HUES6 (cell line): ENCODE results near the gene GALNT5.
"Not testable (repeated sequence)": the region's sequence is repeated elsewhere in the genome, so short reads cannot be mapped to it uniquely, and the experiment has no call there.

ENCODE experiments used
- H3K27ac ChIP-seq: 2 replicates; pipeline ENCODE4 v1.7.0; 2013; ENCODE audit warnings: low read depth, mild to moderate bottlenecking, low read length, inconsistent platforms
- H3K27me3 ChIP-seq: 2 replicates; pipeline ENCODE4 v1.6.1; 2013; ENCODE audit warnings: low read length; ENCODE audit not compliant: control insufficient read depth, insufficient read depth
- H3K36me3 ChIP-seq: 2 replicates; pipeline ENCODE4 v1.6.1; 2013; ENCODE audit warnings: low read length; ENCODE audit not compliant: control insufficient read depth, insufficient read depth
- H3K4me1 ChIP-seq: 2 replicates; pipeline ENCODE4 v1.6.1; 2013; ENCODE audit warnings: low read length; ENCODE audit not compliant: control insufficient read depth, insufficient read depth
- H3K4me3 ChIP-seq: 2 replicates; pipeline ENCODE4 v1.5.1; 2013; ENCODE audit warnings: low read depth, low read length
- H3K9ac ChIP-seq: one replicate; pipeline ENCODE4 v1.6.1; 2013; ENCODE audit warnings: mild to moderate bottlenecking, low read length
- H3K9me3 ChIP-seq: 2 replicates; pipeline ENCODE4 v1.6.1; 2013; ENCODE audit warnings: low read depth, low read length; ENCODE audit not compliant: control insufficient read depth, insufficient read depth

Gene GALNT5, protein sequence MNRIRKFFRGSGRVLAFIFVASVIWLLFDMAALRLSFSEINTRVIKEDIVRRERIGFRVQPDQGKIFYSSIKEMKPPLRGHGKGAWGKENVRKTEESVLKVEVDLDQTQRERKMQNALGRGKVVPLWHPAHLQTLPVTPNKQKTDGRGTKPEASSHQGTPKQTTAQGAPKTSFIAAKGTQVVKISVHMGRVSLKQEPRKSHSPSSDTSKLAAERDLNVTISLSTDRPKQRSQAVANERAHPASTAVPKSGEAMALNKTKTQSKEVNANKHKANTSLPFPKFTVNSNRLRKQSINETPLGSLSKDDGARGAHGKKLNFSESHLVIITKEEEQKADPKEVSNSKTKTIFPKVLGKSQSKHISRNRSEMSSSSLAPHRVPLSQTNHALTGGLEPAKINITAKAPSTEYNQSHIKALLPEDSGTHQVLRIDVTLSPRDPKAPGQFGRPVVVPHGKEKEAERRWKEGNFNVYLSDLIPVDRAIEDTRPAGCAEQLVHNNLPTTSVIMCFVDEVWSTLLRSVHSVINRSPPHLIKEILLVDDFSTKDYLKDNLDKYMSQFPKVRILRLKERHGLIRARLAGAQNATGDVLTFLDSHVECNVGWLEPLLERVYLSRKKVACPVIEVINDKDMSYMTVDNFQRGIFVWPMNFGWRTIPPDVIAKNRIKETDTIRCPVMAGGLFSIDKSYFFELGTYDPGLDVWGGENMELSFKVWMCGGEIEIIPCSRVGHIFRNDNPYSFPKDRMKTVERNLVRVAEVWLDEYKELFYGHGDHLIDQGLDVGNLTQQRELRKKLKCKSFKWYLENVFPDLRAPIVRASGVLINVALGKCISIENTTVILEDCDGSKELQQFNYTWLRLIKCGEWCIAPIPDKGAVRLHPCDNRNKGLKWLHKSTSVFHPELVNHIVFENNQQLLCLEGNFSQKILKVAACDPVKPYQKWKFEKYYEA

GRCh38 chr2:157257312-157258252 lies at the start of gene GALNT5:
Gene GALNT5, plus strand, starts transcription at chr2:157257705. Its CDS starts 378 bp downstream, at chr2:157258083.
- peaks cover 16% of the 10 kb centered on the region for H3K4me1 ChIP-seq
- H3K27me3 ChIP-seq: no peaks in the 10 kb centered on the region
- no peaks in the 10 kb centered on the region for H3K9me3 ChIP-seq
- no peak within 1 kb of the TSS for H3K27ac ChIP-seq
- H3K36me3 ChIP-seq: no peaks in the 10 kb centered on the region
- peak within 1 kb of the TSS; percentile 57 for H3K4me3 ChIP-seq
- H3K9ac ChIP-seq: peak within 1 kb of the TSS; percentile 18

- Histone ChIP-seq H3K36me3 (no peaks in the 10 kb centered on the region), H3K4me3 (no peak overlapping the region), H3K27ac (no peak overlapping the region), H3K9ac (no peak overlapping the region), H3K9me3 (no peaks in the 10 kb centered on the region), H3K4me1 (no peaks in the 10 kb centered on the region), H3K27me3 (no peaks in the 10 kb centered on the region)
These were observed 41.1 kb upstream of the GALNT5 start for GRCh38 chr2:157216286-157216965.

GRCh38 chr2:157217409-157217808 lies 40.1 kb upstream of the GALNT5 start:
- H3K4me3 ChIP-seq: no peak overlapping the region
- no peak overlapping the region for H3K9ac ChIP-seq
- no peaks in the 10 kb centered on the region for H3K9me3 ChIP-seq
- no peaks in the 10 kb centered on the region for H3K27me3 ChIP-seq
- H3K27ac ChIP-seq: no peak overlapping the region
- H3K4me1 ChIP-seq: no peaks in the 10 kb centered on the region
- no peaks in the 10 kb centered on the region for H3K36me3 ChIP-seq

DNA sequence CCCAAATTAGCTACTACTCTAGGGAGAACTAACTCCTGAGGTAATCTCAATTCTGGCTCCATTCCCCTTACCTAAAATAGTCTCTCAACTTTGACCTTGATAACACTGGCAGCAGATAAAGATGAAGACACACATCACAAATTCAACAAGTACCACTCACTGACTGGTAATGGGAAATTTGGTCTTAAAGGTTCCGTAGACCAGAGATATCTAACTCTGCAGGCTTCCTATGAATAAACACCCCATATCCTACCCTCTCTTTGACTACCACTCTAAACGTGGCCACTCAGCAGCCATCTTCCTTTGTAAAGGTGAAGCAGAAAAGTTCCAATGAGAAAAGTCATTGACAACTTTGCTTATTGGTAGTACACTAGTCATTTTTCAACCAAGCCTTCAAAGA lies 38.6 kb upstream of the GALNT5 start:
- Histone ChIP-seq H3K36me3 (no peaks in the 10 kb centered on the region), H3K9me3 (no peaks in the 10 kb centered on the region), H3K4me1 (no peaks in the 10 kb centered on the region)

DNA sequence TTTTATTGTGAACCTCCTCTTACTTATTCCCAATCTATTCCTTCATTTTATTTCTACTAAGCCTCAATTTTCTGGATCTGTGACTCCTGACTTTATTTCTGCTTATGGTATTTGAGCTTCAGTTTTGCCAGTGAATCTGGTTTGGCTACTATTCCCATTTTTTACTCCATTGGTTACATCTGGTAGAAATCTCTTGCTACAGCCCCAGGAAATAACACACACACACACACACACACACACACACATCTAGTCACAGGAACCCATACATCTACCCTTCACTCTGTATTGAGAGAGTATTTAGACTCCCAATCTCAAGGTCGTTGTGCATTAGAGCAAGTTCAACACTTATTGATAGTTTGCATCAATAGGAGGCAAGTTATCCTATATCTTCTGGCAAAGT lies 37.0 kb upstream of the GALNT5 start:
- Histone ChIP-seq H3K9me3 (no peaks in the 10 kb centered on the region), H3K4me3 (no peak overlapping the region), H3K27me3 (no peaks in the 10 kb centered on the region), H3K9ac (no peak overlapping the region), H3K36me3 (no peaks in the 10 kb centered on the region), H3K27ac (no peak overlapping the region), H3K4me1 (no peaks in the 10 kb centered on the region)

More for the DNA sequence above, 38.6 kb upstream of the GALNT5 start:
- Histone ChIP-seq H3K9ac (no peak overlapping the region), H3K4me3 (no peak overlapping the region), H3K27me3 (no peaks in the 10 kb centered on the region), H3K27ac (no peak overlapping the region)

GRCh38 chr2:157221394-157221988 lies 36.0 kb upstream of the GALNT5 start:
- H3K4me3 ChIP-seq: no peak overlapping the region
- H3K4me1 ChIP-seq: no peaks in the 10 kb centered on the region
- H3K27ac ChIP-seq: no peak overlapping the region
- no peak overlapping the region for H3K9ac ChIP-seq
- H3K9me3 ChIP-seq: no peaks in the 10 kb centered on the region
- no peaks in the 10 kb centered on the region for H3K27me3 ChIP-seq
- no peaks in the 10 kb centered on the region for H3K36me3 ChIP-seq

DNA sequence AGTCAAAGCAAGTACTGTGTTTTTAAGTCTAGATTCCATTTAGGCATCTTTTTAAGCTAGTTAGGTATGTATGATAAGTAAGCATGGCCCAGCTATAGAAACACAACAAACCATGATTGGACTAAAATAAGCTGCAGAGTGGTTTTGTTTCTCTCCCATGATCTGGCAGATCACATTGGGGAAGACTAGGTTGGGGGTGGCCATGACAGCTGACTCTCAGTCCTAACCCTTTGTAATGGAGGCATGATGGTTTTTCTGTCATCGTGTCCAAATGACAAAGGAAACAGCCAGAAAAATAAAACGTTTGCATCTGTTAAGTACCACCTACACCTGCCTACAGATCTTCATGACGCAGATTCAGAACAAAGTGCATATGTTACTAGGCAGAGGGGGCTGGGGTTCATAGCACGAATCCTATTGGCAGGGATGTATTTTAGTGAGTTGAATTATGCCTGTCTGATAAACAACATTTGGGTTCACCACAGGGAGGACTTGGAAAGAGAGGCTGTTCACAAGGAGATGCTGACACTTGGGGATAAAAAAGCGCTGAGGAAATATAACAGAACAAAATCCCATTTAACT lies 33.8 kb upstream of the GALNT5 start:
- no peaks in the 10 kb centered on the region for H3K27me3 ChIP-seq
- H3K36me3 ChIP-seq: no peaks in the 10 kb centered on the region
- H3K9ac ChIP-seq: no peak overlapping the region
- no peaks in the 10 kb centered on the region for H3K4me1 ChIP-seq
- H3K4me3 ChIP-seq: no peak overlapping the region
- no peaks in the 10 kb centered on the region for H3K9me3 ChIP-seq
- no peak overlapping the region for H3K27ac ChIP-seq

DNA sequence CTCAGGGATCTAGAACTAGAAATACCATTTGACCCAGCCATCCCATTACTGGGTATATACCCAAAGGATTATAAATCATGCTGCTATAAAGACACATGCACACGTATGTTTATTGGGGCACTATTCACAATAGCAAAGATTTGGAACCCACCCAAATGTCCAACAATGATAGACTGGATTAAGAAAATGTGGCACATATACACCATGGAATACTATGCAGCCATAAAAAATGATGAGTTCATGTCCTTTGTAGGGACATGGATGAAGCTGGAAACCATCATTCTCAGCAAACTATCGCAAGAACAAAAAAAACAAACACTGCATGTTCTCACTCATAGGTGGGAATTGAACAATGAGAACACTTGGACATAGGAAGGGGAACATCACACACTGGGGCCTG lies 33.1 kb upstream of the GALNT5 start:
- not testable (repeated sequence) for H3K36me3 ChIP-seq, H3K27me3 ChIP-seq, H3K9me3 ChIP-seq, H3K4me1 ChIP-seq, H3K4me3 ChIP-seq, H3K9ac ChIP-seq, H3K27ac ChIP-seq

DNA sequence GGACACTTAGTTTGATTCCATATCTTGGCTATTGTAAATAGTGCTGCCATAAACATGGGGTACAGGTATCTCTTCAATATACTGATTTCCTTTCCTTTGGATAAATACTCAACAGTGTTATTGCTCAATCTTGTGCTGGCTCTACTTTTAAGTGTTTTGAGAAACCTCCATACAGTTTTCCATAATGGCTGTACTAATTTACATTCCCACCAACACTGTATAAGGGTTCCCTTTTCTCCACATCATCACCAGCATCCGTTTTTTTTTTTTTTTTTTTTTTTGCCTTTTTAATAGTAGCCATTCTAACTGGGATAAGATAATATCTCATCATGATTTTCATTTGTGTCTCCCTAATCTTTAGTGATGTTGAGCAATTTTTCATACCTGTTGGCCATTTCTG lies 29.9 kb upstream of the GALNT5 start:
- Histone ChIP-seq H3K27ac (no peak overlapping the region), H3K4me3 (no peak overlapping the region), H3K9me3 (no peaks in the 10 kb centered on the region), H3K9ac (no peak overlapping the region), H3K4me1 (no peaks in the 10 kb centered on the region), H3K36me3 (no peaks in the 10 kb centered on the region), H3K27me3 (no peaks in the 10 kb centered on the region)
